ENCODE measurements around the gene EXOC4. TPM values are rescaled to one million over a fixed set of nuclear protein-coding genes. Genes with fewer than 3 reads are reported as not detected.

The EXOC4 gene
- total RNA-seq, 1 donor from 2014 or later, result 41.3 TPM

GRCh38 chr7:133545618-133546017 lies 292.7 kb downstream of the EXOC4 start:
- no peak for DNase-seq (ENCODE audit: low read depth)
- no peak overlapping the region for H3K4me3 ChIP-seq (ENCODE audit: low read depth, low read length)
- TF ChIP-seq CTCF (conservative IDR thresholded peaks at IDR 0.05; ENCODE audit: low read depth, low read length), result no peak

GRCh38 chr7:133547981-133548380 lies 295.1 kb downstream of the EXOC4 start:
- DNase-seq (ENCODE audit: low read depth), result no peak
- TF ChIP-seq CTCF (conservative IDR thresholded peaks at IDR 0.05; ENCODE audit: low read depth, low read length), result no peak
- H3K4me3 ChIP-seq (ENCODE audit: low read depth, low read length), result no peak overlapping the region

- no peak for TF ChIP-seq CTCF (conservative IDR thresholded peaks at IDR 0.05; ENCODE audit: low read depth, low read length)
Observed at GRCh38 chr7:133549633-133550032, 296.8 kb downstream of the EXOC4 start.

GRCh38 chr7:133550145-133550544 lies 297.3 kb downstream of the EXOC4 start:
- no peak overlapping the region for H3K4me3 ChIP-seq (ENCODE audit: low read depth, low read length)
- no peak for TF ChIP-seq CTCF (conservative IDR thresholded peaks at IDR 0.05; ENCODE audit: low read depth, low read length)
- DNase-seq (ENCODE audit: low read depth), result no peak

More at GRCh38 chr7:133549633-133550032, 296.8 kb downstream of the EXOC4 start:
- no peak overlapping the region for H3K4me3 ChIP-seq (ENCODE audit: low read depth, low read length)
- DNase-seq (ENCODE audit: low read depth), result no peak

GRCh38 chr7:133550811-133551210 lies 297.9 kb downstream of the EXOC4 start:
- TF ChIP-seq CTCF (conservative IDR thresholded peaks at IDR 0.05; ENCODE audit: low read depth, low read length), result no peak
- no peak overlapping the region for H3K4me3 ChIP-seq (ENCODE audit: low read depth, low read length)
- DNase-seq (ENCODE audit: low read depth), result no peak

GRCh38 chr7:133551466-133551865 lies 298.6 kb downstream of the EXOC4 start:
- TF ChIP-seq CTCF (conservative IDR thresholded peaks at IDR 0.05; ENCODE audit: low read depth, low read length), result no peak
- no peak for DNase-seq (ENCODE audit: low read depth)
- no peak overlapping the region for H3K4me3 ChIP-seq (ENCODE audit: low read depth, low read length)

- no peak overlapping the region for H3K4me3 ChIP-seq (ENCODE audit: low read depth, low read length)
- no peak for DNase-seq (ENCODE audit: low read depth)
- no peak for TF ChIP-seq CTCF (conservative IDR thresholded peaks at IDR 0.05; ENCODE audit: low read depth, low read length)
Observed at GRCh38 chr7:133552079-133552478, 299.2 kb downstream of the EXOC4 start.
